Spleen (tissue), 11 donors: ENCODE data around the gene TBC1D32. TPM values are rescaled to one million over a fixed set of nuclear protein-coding genes. Genes with fewer than 3 reads are reported as not detected.

Experiments used
- DNase-seq: peaks from one replicate; pipeline ENCODE4 v3.0.0-alpha.2; 2020
- H3K27ac ChIP-seq, 8 donors: fragments of 200-600 bp; sonication (generic) in 7 of 8; 1 replicate in 4 of 8; 2 replicates in 4 of 8; pipeline versions ENCODE4 v1.5.0 to v1.8.0; 2016 to 2021; ENCODE audit warnings: inconsistent platforms in 4 of 8, mild to moderate bottlenecking in 4 of 8, moderate library complexity in 1 of 8
- H3K27me3 ChIP-seq, 7 donors: fragments of 200-600 bp; sonication (generic) in 6 of 7; replicated peaks in 1 of 7; 1 replicate in 4 of 7; 2 replicates in 3 of 7; pipeline versions ENCODE4 v1.5.0 to v1.8.0; 2016 to 2021; ENCODE audit warnings: inconsistent platforms in 3 of 7, mild to moderate bottlenecking in 1 of 7
- H3K36me3 ChIP-seq, 6 donors: fragments of 200-600 bp; sonication (generic) in 5 of 6; 1 replicate in 4 of 6; 2 replicates in 2 of 6; pipeline versions ENCODE4 v1.5.0 to v1.8.0; 2016 to 2021; ENCODE audit warnings: inconsistent platforms in 2 of 6
- H3K4me1 ChIP-seq, 6 donors: fragments of 200-600 bp; sonication (generic) in 5 of 6; 1 replicate in 3 of 6; 2 replicates in 3 of 6; pipeline versions ENCODE4 v1.5.0 to v1.8.0; 2016 to 2021; ENCODE audit warnings: inconsistent platforms in 3 of 6
- H3K4me3 ChIP-seq, 8 donors: fragments of 200-600 bp; sonication (generic) in 7 of 8; 1 replicate in 4 of 8; 2 replicates in 4 of 8; pipeline versions ENCODE4 v1.5.0 to v1.8.0; 2016 to 2021; ENCODE audit warnings: inconsistent platforms in 4 of 8, mild to moderate bottlenecking in 4 of 8, moderate library complexity in 2 of 8
- H3K9me3 ChIP-seq, 8 donors: fragments of 200-600 bp; sonication (generic) in 7 of 8; 1 replicate in 4 of 8; 2 replicates in 4 of 8; pipeline versions ENCODE4 v1.5.0 to v1.8.0; 2016 to 2021; ENCODE audit warnings: inconsistent platforms in 4 of 8
- CTCF ChIP-seq, 11 experiments: fragments of 200-600 bp in 7 of 11; fragments of 450-650 bp in 4 of 11; sonication (generic) in 4 of 11; IDR thresholded peaks in 8 of 11; conservative IDR thresholded peaks in 3 of 11; 1 replicate in 7 of 11; 2 replicates in 4 of 11; pipeline versions ENCODE4 v1.4.0 to v1.8.0; 2016 to 2021; ENCODE audit warnings: antibody characterized with exemption in 11 of 11, inconsistent platforms in 4 of 11, mild to moderate bottlenecking in 1 of 11
- POLR2A ChIP-seq, 3 donors: fragments of 450-650 bp; IDR thresholded peaks; one replicate each; pipeline ENCODE4 v1.5.1; 2017; ENCODE audit warnings: antibody characterized with exemption in 3 of 3, mild to moderate bottlenecking in 1 of 3
- POLR2AphosphoS5 ChIP-seq, 3 donors: sonication (generic); formaldehyde crosslinking; IDR thresholded peaks; one replicate each; pipeline ENCODE4 v1.5.1; 2017; ENCODE audit warnings: antibody characterized with exemption in 3 of 3
- WGBS, 5 donors: extraction: QIAGEN DNeasy Blood & Tissue Kit in 3 of 5; methylation state at CpG; one replicate each; pipeline versions ENCODE4 v1.1.5 to v1.1.7; 2013 to 2018; 5-methylcytosine and 5-hydroxymethylcytosine counted together
- intact Hi-C: fragments of 100-400 bp; cut with DNase I; formaldehyde crosslinking; loops from one replicate; pipeline ENCODE4 v1.15.0; 2023; ENCODE audit warnings: low total_unique reads
- polyA plus RNA-seq, 3 donors: library from polyadenylated mRNA; stranded (reverse); fragments of 200-250 nt; gene quantifications; one replicate each; pipeline ENCODE4 v1.2.1, GENCODE V29; 2013
- total RNA-seq, 7 donors: library from RNA; depleted of rRNA in 3 of 7; stranded (reverse); fragments of >200 nt in 3 of 7; fragmentation: NEBNext Ultra II Directional in 4 of 7; extraction: Animal tissue kit (Norgen Biotek cat#: 25700) in 4 of 7; gene quantifications; one replicate each; pipeline versions ENCODE4 v1.1.0 to v1.2.1, GENCODE V29; 2016 to 2021
- donor health status: healthy with polysubstance abuse.
- donor health status: DM: no; HTN: no; CAD: no; lungs with moderate emphysema.
- donor health status: DM: no; HTN: no; CAD: no.
- donor health status: Bipolar disorder and iron deficiency.
- donor health status: healthy.
- donor health status: DM: no; HTN: no; CAD: no.
- donor health status: DM: yes; HTN: yes; CAD: no.

TBC1D32 gene
- total and polyA plus RNA-seq, 10 donors = 1.5 to 18.8 (median 12.6) TPM

- 94 to 98% (median 96%) methylated on average over 3 of the region's 3 CpGs for WGBS, 5 donors
- no peaks in the 10 kb centered on the region for H3K9me3 ChIP-seq
- no peak overlapping the region for H3K4me3 ChIP-seq
- DNase-seq = no peak
- intact Hi-C loops = no loop called here
- H3K4me1 ChIP-seq = no peaks in the 10 kb centered on the region
- H3K27ac ChIP-seq = no peak overlapping the region
- TF ChIP-seq CTCF (IDR thresholded peaks at IDR 0.05 in 8 of 11, conservative IDR thresholded peaks at IDR 0.05 in 3 of 11) (no peak), POLR2A (IDR thresholded peaks at IDR 0.05) (no peak), POLR2AphosphoS5 (IDR thresholded peaks at IDR 0.05) (no peak)
- peaks cover 0 to 28% (median 3%) of the 10 kb centered on the region in 6 donors for H3K36me3 ChIP-seq
- no peaks in the 10 kb centered on the region for H3K27me3 ChIP-seq
These were observed 98.9 kb downstream of the TBC1D32 start for GRCh38 chr6:121235386-121235785.

- intact Hi-C loops = no loop called here
- H3K4me1 ChIP-seq = no peaks in the 10 kb centered on the region
- DNase-seq = no peak
- peaks cover 0 to 32% (median 3%) of the 10 kb centered on the region in 6 donors for H3K36me3 ChIP-seq
- H3K27ac ChIP-seq = no peak overlapping the region
- H3K9me3 ChIP-seq = peaks cover 0 to 5% (median 0%) of the 10 kb centered on the region in 8 donors
- TF ChIP-seq POLR2A (IDR thresholded peaks at IDR 0.05) = no peak
- TF ChIP-seq CTCF (IDR thresholded peaks at IDR 0.05 in 8 of 11, conservative IDR thresholded peaks at IDR 0.05 in 3 of 11) = no peak
- TF ChIP-seq POLR2AphosphoS5 (IDR thresholded peaks at IDR 0.05) = no peak
- H3K27me3 ChIP-seq = no peaks in the 10 kb centered on the region
- H3K4me3 ChIP-seq = no peak overlapping the region
- 65 to 90% (median 79%) methylated on average over 2 of the region's 2 CpGs for WGBS, 5 donors
These were observed 110.3 kb downstream of the TBC1D32 start for GRCh38 chr6:121223930-121224329.

GRCh38 chr6:121223212-121223611 lies 111.1 kb downstream of the TBC1D32 start:
- no peak for DNase-seq
- Histone ChIP-seq H3K27ac (no peak overlapping the region), H3K4me3 (no peak overlapping the region), H3K27me3 (no peaks in the 10 kb centered on the region), H3K9me3 (peaks cover 0 to 12% (median 2%) of the 10 kb centered on the region in 8 donors), H3K36me3 (peaks cover 0 to 39% (median 3%) of the 10 kb centered on the region in 6 donors), H3K4me1 (no peaks in the 10 kb centered on the region)
- WGBS, 5 donors = 76 to 84% (median 83%) methylated on average over 2 of the region's 2 CpGs
- TF ChIP-seq POLR2AphosphoS5 (IDR thresholded peaks at IDR 0.05) = no peak
- no peak for TF ChIP-seq POLR2A (IDR thresholded peaks at IDR 0.05)
- TF ChIP-seq CTCF (IDR thresholded peaks at IDR 0.05 in 8 of 11, conservative IDR thresholded peaks at IDR 0.05 in 3 of 11) = no peak
- intact Hi-C loops = no loop called here

GRCh38 chr6:121222656-121223055 lies 111.6 kb downstream of the TBC1D32 start:
- H3K27me3 ChIP-seq = no peaks in the 10 kb centered on the region
- peaks cover 0 to 45% (median 3%) of the 10 kb centered on the region in 6 donors for H3K36me3 ChIP-seq
- H3K27ac ChIP-seq = no peak overlapping the region
- TF ChIP-seq CTCF (IDR thresholded peaks at IDR 0.05 in 8 of 11, conservative IDR thresholded peaks at IDR 0.05 in 3 of 11) = no peak
- no peak for TF ChIP-seq POLR2A (IDR thresholded peaks at IDR 0.05)
- no peak for TF ChIP-seq POLR2AphosphoS5 (IDR thresholded peaks at IDR 0.05)
- intact Hi-C loops = no loop called here
- no peak overlapping the region for H3K4me3 ChIP-seq
- WGBS, 5 donors = 50 to 62% (median 60%) methylated on average over 3 of the region's 3 CpGs
- no peak for DNase-seq
- peaks cover 0 to 14% (median 5%) of the 10 kb centered on the region in 8 donors for H3K9me3 ChIP-seq
- no peaks in the 10 kb centered on the region for H3K4me1 ChIP-seq
